Naive thymus-derived CD4-positive, alpha-beta T cell (primary cell): ENCODE results near the gene PPP1R11. TPM values are rescaled to one million over a fixed set of nuclear protein-coding genes. Genes with fewer than 3 reads are reported as not detected.

Experiments
- ATAC-seq: fragments of 150-1000 bp; cut with Tn5 transposase; 2 replicates; pipeline ENCODE4 v1.10.0; 2021; ENCODE audit warnings: mild to moderate bottlenecking, moderate library complexity
- CTCF ChIA-PET: fragments of 350-600 bp; sonication (Branson Sonifier 250); formaldehyde crosslinking; loops from one replicate; lab custom pipeline; 2021; ENCODE audit warnings: antibody characterized with exemption; lab: Charles Lee
- POLR2A ChIA-PET: fragments of 350-600 bp; sonication (Branson Sonifier 250); formaldehyde crosslinking; loops from one replicate; lab custom pipeline; 2021; ENCODE audit warnings: antibody characterized with exemption, inconsistent platforms; lab: Charles Lee
- DNase-seq, 9 donors: peaks; one replicate each; pipeline versions ENCODE4 v3.0.0 to v3.0.0-alpha.2; 2020 to 2022; ENCODE audit warnings: mixed read lengths in 1 of 9
- H3K27ac ChIP-seq: one replicate; pipeline ENCODE4 v1.7.0; 2013; ENCODE audit warnings: mild to moderate bottlenecking, low read depth, low read length, moderate library complexity
- H3K27me3 ChIP-seq, 2 donors: one replicate each; pipeline ENCODE4 v1.7.0; 2013; ENCODE audit warnings: low read length in 2 of 2, mild to moderate bottlenecking in 2 of 2, moderate library complexity in 2 of 2; ENCODE audit not compliant: control insufficient read depth in 2 of 2, insufficient read depth in 2 of 2
- H3K36me3 ChIP-seq, 3 experiments: 1 replicate in 2 of 3; 2 replicates in 1 of 3; pipeline ENCODE4 v1.7.0; 2013; ENCODE audit warnings: low read length in 3 of 3, mild to moderate bottlenecking in 3 of 3, moderate library complexity in 1 of 3; ENCODE audit not compliant: insufficient read depth in 3 of 3, control insufficient read depth in 2 of 3
- H3K4me1 ChIP-seq, 2 donors: one replicate each; pipeline ENCODE4 v1.7.0; 2013; ENCODE audit warnings: low read length in 2 of 2, mild to moderate bottlenecking in 2 of 2, moderate library complexity in 1 of 2; ENCODE audit not compliant: control insufficient read depth in 2 of 2, insufficient read depth in 2 of 2
- H3K4me3 ChIP-seq: 2 replicates; pipeline ENCODE4 v1.7.0; 2013; ENCODE audit warnings: mild to moderate bottlenecking, low read length
- H3K9me3 ChIP-seq, 3 experiments: 1 replicate in 2 of 3; 2 replicates in 1 of 3; pipeline ENCODE4 v1.7.0; 2013; ENCODE audit warnings: low read length in 3 of 3; ENCODE audit not compliant: control insufficient read depth in 2 of 3
- H3K27ac Mint-ChIP-seq, 9 donors: one replicate each; pipeline ENCODE4 v1.8.0; 2020 to 2022; ENCODE audit warnings: mixed read lengths in 9 of 9, mild to moderate bottlenecking in 8 of 9, moderate library complexity in 5 of 9, inconsistent platforms in 2 of 9
- H3K27me3 Mint-ChIP-seq, 5 donors: one replicate each; pipeline ENCODE4 v1.8.0; 2021 to 2022; ENCODE audit warnings: mixed read lengths in 5 of 5, mild to moderate bottlenecking in 1 of 5
- H3K36me3 Mint-ChIP-seq, 5 donors: one replicate each; pipeline ENCODE4 v1.8.0; 2020 to 2022; ENCODE audit warnings: mixed read lengths in 5 of 5, mild to moderate bottlenecking in 3 of 5, inconsistent platforms in 1 of 5
- H3K4me1 Mint-ChIP-seq, 7 donors: one replicate each; pipeline ENCODE4 v1.8.0; 2020 to 2022; ENCODE audit warnings: mixed read lengths in 7 of 7, mild to moderate bottlenecking in 3 of 7, inconsistent platforms in 1 of 7
- H3K4me3 Mint-ChIP-seq, 10 donors: one replicate each; pipeline ENCODE4 v1.8.0; 2020 to 2022; ENCODE audit warnings: mild to moderate bottlenecking in 10 of 10, mixed read lengths in 10 of 10, moderate library complexity in 6 of 10, inconsistent platforms in 2 of 10
- H3K9me3 Mint-ChIP-seq, 11 donors: one replicate each; pipeline ENCODE4 v1.8.0; 2020 to 2022; ENCODE audit warnings: mixed read lengths in 11 of 11, mild to moderate bottlenecking in 4 of 11, inconsistent platforms in 1 of 11, moderate library complexity in 1 of 11
- intact Hi-C, 2 donors: fragments of 100-400 bp; cut with micrococcal nuclease; formaldehyde crosslinking; loops; one replicate each; pipeline ENCODE4 v1.15.1; 2023
- polyA plus RNA-seq, 2 donors: library from polyadenylated mRNA; unstranded; fragments of 300-500 nt; fragmentation: Illumina TruSeq; gene quantifications; one replicate each; pipeline ENCODE4 v1.2.3, GENCODE V29; 2021
- total RNA-seq, 6 experiments: library from RNA in 5 of 6; stranded (reverse) in 5 of 6; gene quantifications; 1 replicate in 5 of 6; 2 replicates in 1 of 6; pipeline ENCODE4 v1.2.3 and lab custom pipeline; 2021 to 2026

Gene PPP1R11
- total and polyA plus RNA-seq, 7 experiments from 2014 or later = 49.4 to 113 (median 64.0) TPM

GRCh38 chr6:30097902-30098768, 31.1 kb downstream of the PPP1R11 start:
- H3K27me3 ChIP-seq = peaks cover 5 to 10% of the 10 kb centered on the region in 2 donors
- H3K4me3 ChIP-seq = peak overlapping the region; percentile 16
- no peaks in the 10 kb centered on the region for H3K9me3 ChIP-seq
- H3K4me3 Mint-ChIP-seq = peak overlapping the region in 8 of 10 donors; percentile 36 to 73 (median 60)
- peaks cover 18 to 79% (median 37%) of the 10 kb centered on the region in 5 donors for H3K27me3 Mint-ChIP-seq
- peaks cover 0 to 1% (median 0%) of the 10 kb centered on the region in 11 donors for H3K9me3 Mint-ChIP-seq
- peaks cover 36 to 59% (median 53%) of the 10 kb centered on the region in 7 donors for H3K4me1 Mint-ChIP-seq
- H3K27ac ChIP-seq = no peak overlapping the region
- ChIA-PET POLR2A (interaction anchor here (1.2 kb wide), 1 partner anchor 27 kb away, joined by 4 read pairs; no protein-coding TSS in a partner anchor), CTCF (interaction anchor here (1.5 kb wide), 1 partner anchor 33 kb away, joined by 8 read pairs; no protein-coding TSS in a partner anchor)
- peaks cover 24 to 41% of the 10 kb centered on the region in 2 donors for H3K4me1 ChIP-seq
- peak overlapping the region in 7 of 9 donors; percentile 1 to 81 (median 22) for H3K27ac Mint-ChIP-seq
- ATAC-seq (peak; percentile 69), DNase-seq (peak in 4 of 9 donors; percentile 33 to 37 (median 35))
- intact Hi-C loops = no loop called here
- H3K36me3 Mint-ChIP-seq = no peaks in the 10 kb centered on the region
- H3K36me3 ChIP-seq = no peaks in the 10 kb centered on the region

DNA sequence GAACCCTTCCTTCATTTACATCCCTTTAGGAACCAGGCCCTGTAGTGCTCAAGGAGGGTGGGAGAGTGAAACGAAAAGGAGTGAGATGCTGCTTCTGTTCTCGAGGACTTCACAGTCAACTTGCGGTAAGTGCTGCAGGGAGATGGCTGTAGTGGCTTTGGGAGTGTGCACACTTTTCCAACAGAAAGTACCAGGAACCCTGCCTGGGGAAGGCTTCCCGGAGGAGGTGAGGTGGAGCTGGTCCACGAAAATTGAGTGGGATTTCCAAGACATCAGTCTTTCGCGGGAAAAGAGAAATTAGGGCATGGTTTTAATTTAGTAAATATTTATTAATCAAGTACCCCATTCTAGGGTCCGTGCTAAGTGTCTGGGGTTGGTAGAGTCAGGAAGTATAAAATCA, 33.2 kb downstream of the PPP1R11 start:
- no peak for DNase-seq
- no peaks in the 10 kb centered on the region for H3K36me3 ChIP-seq
- H3K27me3 ChIP-seq = peaks cover 5 to 10% of the 10 kb centered on the region in 2 donors
- Mint-ChIP-seq H3K27me3 (peaks cover 9 to 80% (median 25%) of the 10 kb centered on the region in 5 donors), H3K4me3 (peak overlapping the region; percentile 26 to 93 (median 74)), H3K4me1 (peaks cover 43 to 65% (median 58%) of the 10 kb centered on the region in 7 donors), H3K36me3 (no peaks in the 10 kb centered on the region), H3K27ac (peak overlapping the region in 1 of 9 donors; percentile 15), H3K9me3 (peaks cover 0 to 1% (median 0%) of the 10 kb centered on the region in 11 donors)
- ChIA-PET POLR2A (no interaction called here), CTCF (no interaction called here)
- no peak overlapping the region for H3K27ac ChIP-seq
- ATAC-seq = no peak
- H3K4me3 ChIP-seq = peak overlapping the region; percentile 51
- intact Hi-C loops = loop anchor here (5.0 kb wide), 2 partner anchors 112 to 227 kb away; partner anchors contain the start of genes TRIM26 (in 1 of the 2) and TRIM39 (in 1 of the 2)
- peaks cover 24 to 41% of the 10 kb centered on the region in 2 donors for H3K4me1 ChIP-seq
- H3K9me3 ChIP-seq = no peaks in the 10 kb centered on the region

DNA sequence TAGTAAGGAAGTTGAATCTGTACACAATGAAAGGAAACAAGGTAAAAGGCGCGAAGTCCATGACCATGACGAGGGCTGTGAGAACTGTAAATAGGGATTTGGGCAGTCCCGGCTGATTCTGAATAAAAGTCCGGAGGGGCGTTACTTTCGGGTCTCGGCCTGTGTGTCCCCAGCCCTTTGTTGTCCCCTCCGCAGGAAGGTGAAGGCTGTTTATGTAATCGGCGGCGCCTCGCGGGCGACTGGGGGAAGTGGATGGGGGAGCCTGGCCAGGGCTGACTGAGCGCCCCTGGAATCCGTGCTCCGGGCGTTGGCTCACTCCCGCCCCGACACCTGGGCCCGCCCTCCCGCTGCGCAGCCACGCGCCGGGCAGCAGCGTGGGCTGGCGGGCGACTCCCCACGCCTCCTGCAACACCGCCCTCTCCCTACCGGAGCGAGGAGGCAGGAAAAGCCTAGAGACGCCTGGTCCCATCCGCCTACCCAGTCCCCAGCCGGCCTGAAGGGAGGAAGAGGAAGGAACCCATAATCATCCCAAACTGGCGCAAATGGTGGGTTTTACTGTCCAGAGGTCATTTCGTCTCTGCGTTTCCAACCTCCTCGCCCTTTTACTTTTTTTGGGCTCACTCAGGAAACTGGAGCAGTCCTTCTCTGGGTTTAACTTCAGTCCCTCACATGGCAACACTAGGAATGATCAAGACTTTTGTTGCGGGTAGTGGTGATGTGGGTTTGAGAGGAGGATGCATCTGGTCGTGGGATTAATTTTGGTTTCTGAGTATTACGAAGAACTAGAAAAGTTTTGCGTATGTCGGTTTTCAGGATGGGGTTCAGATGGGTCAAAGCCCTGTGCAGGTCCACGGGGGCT, 33.8 kb downstream of the PPP1R11 start:
- Mint-ChIP-seq H3K9me3 (peaks cover 0 to 1% (median 0%) of the 10 kb centered on the region in 11 donors), H3K4me3 (peak overlapping the region; percentile 75 to 94 (median 87)), H3K4me1 (peaks cover 43 to 65% (median 58%) of the 10 kb centered on the region in 7 donors), H3K36me3 (no peaks in the 10 kb centered on the region), H3K27me3 (peaks cover 9 to 76% (median 25%) of the 10 kb centered on the region in 5 donors), H3K27ac (peak overlapping the region in 8 of 9 donors; percentile 36 to 85 (median 74))
- ChIA-PET POLR2A (interaction anchor here (1.7 to 5.9 kb wide), 2 partner anchors 34 to 40 kb away, joined by 15 to 36 read pairs; partner anchors contain the start of genes POLR1H and PPP1R11), CTCF (interaction anchor here (1.4 to 6.7 kb wide), 2 partner anchors 13 to 32 kb away, joined by 5 to 170 read pairs; partner anchors contain the start of gene TRIM40)
- DNase-seq (peak in 6 of 9 donors; percentile 6 to 33 (median 14)), ATAC-seq (no peak)
- no peaks in the 10 kb centered on the region for H3K9me3 ChIP-seq
- H3K36me3 ChIP-seq = no peaks in the 10 kb centered on the region
- intact Hi-C loops = loop anchor here (5.0 kb wide), 2 partner anchors 111 to 226 kb away; partner anchors contain the start of genes TRIM26 (in 1 of the 2) and TRIM39 (in 1 of the 2)
- H3K4me1 ChIP-seq = peaks cover 24 to 41% of the 10 kb centered on the region in 2 donors
- peaks cover 5 to 10% of the 10 kb centered on the region in 2 donors for H3K27me3 ChIP-seq
- H3K27ac ChIP-seq = no peak overlapping the region
- peak overlapping the region; percentile 51 for H3K4me3 ChIP-seq

GRCh38 chr6:30101444-30102413, 34.7 kb downstream of the PPP1R11 start:
- Histone ChIP-seq H3K27me3 (peaks cover 5 to 10% of the 10 kb centered on the region in 2 donors), H3K4me3 (peak overlapping the region; percentile 51), H3K9me3 (no peaks in the 10 kb centered on the region), H3K4me1 (peaks cover 24 to 41% of the 10 kb centered on the region in 2 donors), H3K27ac (peak overlapping the region; percentile 49), H3K36me3 (no peaks in the 10 kb centered on the region)
- H3K36me3 Mint-ChIP-seq = no peaks in the 10 kb centered on the region
- H3K27me3 Mint-ChIP-seq = peaks cover 15 to 76% (median 25%) of the 10 kb centered on the region in 5 donors
- ATAC-seq (peak; percentile 60), DNase-seq (peak; percentile 16 to 83 (median 28))
- H3K4me3 Mint-ChIP-seq = peak overlapping the region; percentile 75 to 94 (median 88)
- CTCF ChIA-PET = interaction anchor here (0.6 to 6.7 kb wide), 3 partner anchors 14 to 86 kb away, joined by 3 to 170 read pairs (median 5); partner anchors contain the start of gene TRIM40
- intact Hi-C loops = loop anchor here (1.0 to 5.0 kb wide), 5 partner anchors 111 to 244 kb away; partner anchors contain the start of genes TRIM26 (in 2 of the 2), RPP21 (in 1 of the 2) and TRIM39 (in 1 of the 2)
- POLR2A ChIA-PET = interaction anchor here (1.0 to 5.9 kb wide), 4 partner anchors 29 to 41 kb away, joined by 3 to 36 read pairs (median 22); partner anchors contain the start of genes POLR1H and PPP1R11
- peak overlapping the region in 8 of 9 donors; percentile 36 to 92 (median 78) for H3K27ac Mint-ChIP-seq
- peaks cover 0 to 1% (median 0%) of the 10 kb centered on the region in 11 donors for H3K9me3 Mint-ChIP-seq
- H3K4me1 Mint-ChIP-seq = peaks cover 43 to 65% (median 56%) of the 10 kb centered on the region in 7 donors
